ENCODE data around the gene PAFAH1B2.
"Not testable (repeated sequence)": the region's sequence is repeated elsewhere in the genome, so short reads cannot be mapped to it uniquely, and the experiment has no call there.

The PAFAH1B2 gene

GRCh38 chr11:117127171-117127901 lies 16.8 kb upstream of the PAFAH1B2 start:
- DNase-seq (ENCODE audit: low spot score): no peak

GRCh38 chr11:117128289-117128688 lies 15.8 kb upstream of the PAFAH1B2 start:
- no peak for DNase-seq (ENCODE audit: low spot score)

DNA sequence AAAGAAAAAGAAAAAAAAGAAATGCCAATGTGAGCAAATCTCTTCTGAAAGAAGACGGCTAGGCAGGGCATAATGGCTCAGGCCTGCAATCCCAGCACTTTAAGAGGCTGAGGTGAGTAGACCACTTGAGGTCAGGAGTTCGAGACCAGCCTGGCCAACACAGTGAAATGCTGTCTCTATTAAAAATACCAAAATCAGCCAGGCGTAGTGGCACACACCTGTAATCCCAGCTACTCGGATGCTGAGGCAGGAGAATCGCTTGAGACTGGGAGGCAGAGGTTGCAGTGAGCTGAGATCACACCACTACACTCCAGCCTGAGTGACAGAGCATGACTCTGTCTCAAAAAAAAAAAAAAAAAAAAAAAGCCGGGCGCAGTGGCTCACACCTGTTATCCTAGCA lies 13.7 kb upstream of the PAFAH1B2 start:
- DNase-seq (ENCODE audit: low spot score): not testable (repeated sequence)

- no peak for DNase-seq (ENCODE audit: low spot score)
Measured at GRCh38 chr11:117130879-117131278, 13.2 kb upstream of the PAFAH1B2 start.

- DNase-seq (ENCODE audit: low spot score): no peak
Measured at GRCh38 chr11:117134431-117134830, 9.7 kb upstream of the PAFAH1B2 start.

DNA sequence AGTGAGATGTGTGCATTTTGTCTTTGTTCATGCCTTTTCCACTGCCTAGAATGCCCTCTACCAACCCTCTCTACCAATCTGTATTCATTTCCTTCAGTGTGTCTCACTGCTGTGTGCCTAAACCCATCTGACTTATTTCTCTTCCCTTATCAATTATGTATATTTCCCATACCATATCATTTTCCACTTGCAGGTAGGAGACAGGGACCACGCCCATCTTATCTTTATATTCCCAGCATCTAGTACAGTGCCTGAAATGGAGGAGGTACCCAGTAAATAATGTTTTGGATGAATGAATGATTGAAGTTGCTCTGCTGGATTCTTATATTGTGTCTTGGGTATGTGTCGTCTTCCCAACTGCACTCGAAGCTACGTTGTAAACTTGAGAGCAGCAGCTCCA lies 9.1 kb upstream of the PAFAH1B2 start:
- DNase-seq (ENCODE audit: low spot score): not testable (repeated sequence)

DNA sequence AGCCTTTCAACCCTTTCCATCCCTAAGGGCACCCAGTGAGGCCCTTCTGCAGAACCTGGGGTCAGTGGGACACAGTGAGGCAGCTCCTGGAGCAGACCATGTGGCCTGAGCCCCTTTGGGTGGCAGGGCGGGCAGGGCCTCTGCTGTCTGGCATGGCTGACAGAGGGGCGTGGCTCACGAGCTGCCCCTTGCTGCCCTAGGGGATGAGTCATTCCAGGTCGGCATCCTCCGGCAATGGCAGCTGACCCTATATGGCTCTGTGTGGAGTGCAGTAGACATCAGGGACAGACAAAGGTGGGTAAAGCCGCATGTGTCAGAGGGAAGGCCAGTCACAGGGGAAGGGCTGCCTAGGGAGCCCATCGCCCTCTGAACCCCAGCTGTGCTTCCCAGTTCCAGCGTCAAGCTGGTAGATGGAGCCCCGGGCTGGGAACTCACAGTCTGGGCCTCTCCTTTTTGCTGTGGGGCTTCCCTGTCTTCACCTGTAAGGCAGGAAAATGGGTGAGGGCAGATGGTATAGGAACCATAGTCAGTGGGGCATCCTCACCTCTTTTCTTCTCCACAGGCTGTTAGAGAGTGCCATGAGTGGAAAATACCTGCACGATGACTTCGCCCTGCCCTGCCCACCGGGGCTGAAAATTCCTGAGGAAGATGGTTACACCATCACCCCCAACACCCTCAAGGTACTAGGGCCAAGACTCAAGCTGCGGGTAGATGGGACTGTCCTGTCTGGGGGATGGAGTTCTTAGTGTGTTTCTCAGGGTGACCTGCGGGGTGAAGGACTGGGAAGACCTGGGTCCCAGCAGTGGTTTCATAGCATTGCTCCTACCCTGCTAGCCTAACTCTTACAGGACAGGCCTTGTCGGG lies 6.6 kb upstream of the PAFAH1B2 start:
- not testable (repeated sequence) for DNase-seq (ENCODE audit: low spot score)

DNA sequence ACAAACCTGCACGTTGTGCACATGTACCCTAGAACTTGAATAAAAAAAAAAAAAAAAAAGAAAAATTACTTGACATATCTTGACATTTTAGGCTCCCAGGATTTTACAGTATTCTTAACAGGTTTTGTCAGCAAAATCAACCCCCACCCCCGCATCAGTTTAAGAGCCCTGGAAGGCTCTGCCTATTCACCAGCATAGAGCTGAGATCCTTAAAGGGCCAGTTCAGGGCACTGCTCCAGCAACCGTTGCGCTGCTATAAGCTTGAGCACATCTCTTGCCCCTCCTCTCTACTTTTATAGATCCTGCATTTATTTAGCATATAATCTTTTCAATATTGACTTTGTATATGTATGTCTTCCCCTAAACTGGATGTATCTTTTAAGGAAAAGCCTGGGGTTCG lies 697 bp upstream of the PAFAH1B2 start:
- DNase-seq (ENCODE audit: low spot score): peak; percentile 14

GRCh38 chr11:117144477-117145392 lies 648 bp downstream of the PAFAH1B2 start:
- DNase-seq (ENCODE audit: low spot score): peak; percentile 20

DNA sequence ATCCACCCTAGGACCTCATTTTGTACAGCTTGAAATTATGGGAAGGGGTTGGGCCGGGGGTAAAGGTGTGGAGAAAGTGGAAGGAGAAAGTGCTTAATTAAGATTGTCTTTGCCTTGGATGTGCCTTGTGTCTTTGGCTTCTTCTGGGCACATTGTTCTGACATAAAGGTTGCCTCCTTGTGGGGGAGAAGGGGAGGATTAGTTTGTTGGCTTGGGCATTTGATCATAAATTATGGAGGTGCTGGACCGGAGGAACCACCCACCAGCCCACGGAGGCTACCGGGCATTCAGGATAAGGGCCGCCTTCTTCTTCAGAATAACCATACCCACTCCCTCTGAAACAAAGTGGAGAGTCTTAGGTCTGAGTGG lies 1.3 kb downstream of the PAFAH1B2 start:
- DNase-seq (ENCODE audit: low spot score): no peak

DNA sequence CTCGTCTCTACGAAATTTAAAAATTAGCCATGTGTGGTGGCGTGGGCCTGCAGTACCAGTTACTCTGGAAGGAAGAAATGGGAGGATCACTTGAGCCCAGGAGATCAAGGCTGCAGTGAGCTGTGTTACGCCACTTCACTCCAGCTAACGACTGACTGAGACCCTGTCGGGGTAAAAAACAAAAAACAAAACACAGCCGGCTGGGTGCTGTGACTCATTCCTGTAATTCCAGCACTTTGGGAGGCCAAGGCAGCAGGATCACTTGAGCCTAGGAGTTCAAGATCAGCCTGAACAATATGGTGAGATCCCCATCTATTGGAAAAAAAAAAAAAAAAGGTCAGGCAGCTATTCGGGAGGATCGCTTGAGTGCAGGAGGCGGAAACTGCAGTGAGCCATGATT lies 2.4 kb downstream of the PAFAH1B2 start:
- no peak for DNase-seq (ENCODE audit: low spot score)

DNA sequence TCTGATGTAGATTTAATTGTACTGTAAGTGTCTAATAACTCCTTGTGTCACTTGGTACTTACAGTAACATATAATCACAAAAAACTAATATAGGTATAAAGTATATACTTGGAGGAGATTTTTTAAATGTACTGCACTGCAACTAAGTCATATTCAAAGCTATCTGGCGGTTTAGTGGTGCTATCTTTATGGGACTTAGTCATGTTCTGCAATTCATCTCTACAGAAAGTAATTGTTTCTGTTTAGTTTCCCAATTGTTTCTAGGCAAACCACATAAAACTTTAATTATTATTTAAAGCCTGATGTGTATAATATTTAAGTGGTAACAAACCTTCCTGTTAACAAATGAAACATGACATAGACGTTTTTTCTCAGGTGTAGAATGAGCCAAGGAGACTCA lies 8.0 kb downstream of the PAFAH1B2 start:
- DNase-seq (ENCODE audit: low spot score): no peak

DNA sequence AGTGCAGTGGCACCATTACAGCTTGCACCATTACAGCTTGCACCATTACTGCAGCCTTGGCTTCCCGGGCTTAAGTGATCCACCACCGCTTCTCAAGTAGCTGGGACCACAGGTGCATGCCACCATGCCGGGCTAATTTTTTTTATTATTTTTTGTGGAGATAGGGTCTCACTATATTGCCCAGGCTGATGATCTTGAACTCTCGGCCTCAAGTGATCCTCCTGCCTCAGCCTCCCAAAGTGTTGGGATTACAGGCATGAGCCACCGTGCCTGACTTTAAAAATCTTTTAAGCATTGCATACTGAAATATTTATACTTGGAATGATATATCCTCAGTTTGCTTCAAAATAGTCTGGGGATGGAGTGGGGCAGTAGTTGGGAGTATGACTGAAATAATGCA lies 10.4 kb downstream of the PAFAH1B2 start:
- DNase-seq (ENCODE audit: low spot score): no peak

DNA sequence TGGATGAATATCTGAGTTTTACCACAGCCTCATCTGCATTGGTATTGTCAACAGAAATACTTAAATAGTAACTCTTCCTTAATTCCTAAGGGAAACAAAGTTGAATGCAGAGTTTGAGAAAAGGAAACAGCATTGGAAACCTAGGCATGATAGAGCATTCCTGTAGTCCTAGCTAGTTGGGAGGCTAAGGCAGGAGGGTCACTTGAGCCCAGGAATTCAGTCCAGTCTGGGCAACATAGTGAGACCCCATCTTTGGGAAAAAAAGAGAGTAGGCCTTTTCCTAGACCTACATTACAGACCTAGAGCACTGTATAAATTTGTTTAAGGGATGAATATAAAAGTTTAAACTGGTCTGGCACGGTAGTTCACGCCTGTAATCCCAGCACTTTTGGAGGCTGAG lies 13.4 kb downstream of the PAFAH1B2 start:
- DNase-seq (ENCODE audit: low spot score): no peak

- DNase-seq (ENCODE audit: low spot score): no peak
Measured at GRCh38 chr11:117159892-117160291, 15.8 kb downstream of the PAFAH1B2 start.

DNA sequence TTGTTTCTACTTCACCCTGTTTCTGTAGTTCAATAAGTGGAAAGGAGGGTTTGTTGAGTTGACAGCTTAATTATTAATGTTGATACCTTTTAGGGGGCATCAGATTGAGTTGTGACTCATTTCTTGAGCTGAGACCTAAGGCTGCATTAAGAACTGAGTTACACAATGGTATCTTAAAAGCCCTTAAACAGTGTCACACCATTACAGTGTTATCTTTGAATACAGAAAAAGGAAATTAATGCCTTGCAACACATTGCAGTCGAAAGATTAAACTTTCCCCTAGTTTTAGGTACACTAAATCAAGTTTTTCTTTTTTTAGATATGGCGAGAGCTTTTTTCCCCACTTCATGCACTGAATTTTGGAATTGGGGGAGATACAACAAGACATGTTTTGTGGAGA lies 16.7 kb downstream of the PAFAH1B2 start:
- DNase-seq (ENCODE audit: low spot score): no peak

DNA sequence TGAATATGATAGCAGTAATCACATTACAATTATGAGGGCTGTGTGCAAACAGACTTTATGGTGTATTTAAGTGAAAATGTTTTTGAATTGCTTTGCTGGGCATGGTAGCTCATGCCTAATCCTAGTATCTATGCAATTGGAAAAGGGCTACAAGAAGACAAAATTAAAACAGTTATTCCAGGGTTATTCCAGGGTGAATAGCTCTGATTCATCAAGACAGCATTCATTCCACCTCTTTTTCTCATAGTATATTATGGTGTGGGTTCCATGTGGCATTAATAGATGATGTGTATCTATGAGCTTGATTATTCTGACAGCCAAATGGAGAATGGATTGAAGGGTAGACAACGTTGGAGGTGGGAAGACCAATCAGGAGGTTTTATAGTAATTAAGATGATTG lies 22.4 kb downstream of the PAFAH1B2 start:
- DNase-seq (ENCODE audit: low spot score): no peak

- DNase-seq (ENCODE audit: low spot score): no peak
Measured at GRCh38 chr11:117169736-117170135, 25.6 kb downstream of the PAFAH1B2 start.

DNA sequence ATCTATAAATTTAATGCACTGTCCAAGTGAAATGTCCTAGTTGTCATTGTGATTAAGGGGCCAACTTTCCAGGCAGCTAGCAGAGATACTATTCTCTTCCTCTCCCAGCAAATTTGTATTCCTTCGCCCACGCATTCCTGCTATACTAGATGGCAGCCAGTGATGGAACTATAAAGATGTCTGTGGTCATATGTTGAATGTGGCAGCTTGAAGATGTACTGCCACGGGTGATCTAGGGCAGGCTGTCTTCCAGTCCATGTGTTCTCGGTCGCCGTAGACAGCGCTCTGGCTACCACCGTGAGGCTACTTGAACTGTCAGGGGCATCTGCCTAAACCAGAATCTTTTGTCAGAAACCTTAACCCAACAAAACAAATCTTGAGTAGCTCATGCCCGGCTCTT lies 26.1 kb downstream of the PAFAH1B2 start:
- no peak for DNase-seq (ENCODE audit: low spot score)

- DNase-seq (ENCODE audit: low spot score): no peak
Measured at GRCh38 chr11:117171007-117171403, 26.9 kb downstream of the PAFAH1B2 start.

DNA sequence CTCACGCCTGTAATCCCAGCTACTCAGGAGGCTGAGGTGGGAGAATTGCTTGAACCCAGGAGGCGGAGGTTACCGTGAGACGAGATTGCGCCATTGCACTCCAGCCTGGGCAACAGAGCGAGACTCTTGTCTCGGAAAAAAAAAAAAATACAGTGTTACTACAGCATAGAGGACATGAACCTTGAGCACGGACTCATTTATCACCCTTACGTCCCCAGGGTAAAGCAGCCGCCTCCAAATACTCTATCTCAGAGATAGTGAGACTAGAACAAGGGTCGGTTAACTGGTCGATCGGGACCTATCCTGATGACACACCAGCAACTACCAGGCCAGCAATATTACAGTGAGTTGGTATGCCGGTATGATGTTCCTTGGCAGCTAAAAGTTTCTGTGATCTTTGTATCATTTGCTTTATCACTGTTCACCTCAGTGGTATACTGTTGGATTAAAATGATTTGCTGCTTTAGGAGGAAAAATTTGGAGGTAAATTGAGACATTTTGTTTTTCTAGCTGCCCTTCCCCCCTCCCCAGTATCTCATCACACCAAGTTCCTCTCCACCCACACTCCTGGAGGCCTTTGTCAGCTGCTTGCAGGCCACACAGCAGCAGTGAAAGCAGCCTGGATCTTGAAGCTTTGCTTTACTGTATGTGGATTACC lies 27.4 kb downstream of the PAFAH1B2 start:
- no peak for DNase-seq (ENCODE audit: low spot score)

Data from CD4-positive, alpha-beta T cell treated with Interleukin-15 for 4 hours (primary cell).